CD4-positive, alpha-beta memory T cell (primary cell): ENCODE measurements around the gene UBLCP1. TPM values are rescaled to one million over a fixed set of nuclear protein-coding genes. Genes with fewer than 3 reads are reported as not detected.

Experiments
- CTCF ChIA-PET: fragments of 350-600 bp; sonication (Branson Sonifier 250); formaldehyde crosslinking; loops from one replicate; lab custom pipeline; 2021; ENCODE audit warnings: inconsistent platforms; ENCODE audit not compliant: partially characterized antibody; lab: Charles Lee
- POLR2A ChIA-PET: fragments of 350-600 bp; sonication (Branson Sonifier 250); formaldehyde crosslinking; loops from one replicate; lab custom pipeline; 2021; ENCODE audit not compliant: partially characterized antibody; lab: Charles Lee
- DNase-seq, 5 donors: peaks; one replicate each; pipeline versions ENCODE4 v3.0.0 to v3.0.0-alpha.2; 2020 to 2022; ENCODE audit warnings: mixed read lengths in 1 of 5
- H3K27ac ChIP-seq: one replicate; pipeline ENCODE4 v1.7.0; 2013; ENCODE audit warnings: low read depth, low read length
- H3K27me3 ChIP-seq: 2 replicates; pipeline ENCODE4 v1.7.0; 2013; ENCODE audit warnings: mild to moderate bottlenecking, low read length, moderate library complexity; ENCODE audit not compliant: insufficient read depth
- H3K36me3 ChIP-seq: 2 replicates; pipeline ENCODE4 v1.7.0; 2013; ENCODE audit warnings: mild to moderate bottlenecking, low read length, moderate library complexity; ENCODE audit not compliant: insufficient read depth
- H3K4me1 ChIP-seq: 2 replicates; pipeline ENCODE4 v1.7.0; 2013; ENCODE audit warnings: mild to moderate bottlenecking, low read length, moderate library complexity; ENCODE audit not compliant: insufficient read depth
- H3K4me3 ChIP-seq, 2 donors: one replicate each; pipeline ENCODE4 v1.7.0; 2013; ENCODE audit warnings: low read length in 2 of 2, mild to moderate bottlenecking in 1 of 2
- H3K9me3 ChIP-seq, 2 donors: one replicate each; pipeline ENCODE4 v1.7.0; 2013; ENCODE audit warnings: low read length in 2 of 2, control low read depth in 1 of 2; ENCODE audit not compliant: control insufficient read depth in 1 of 2
- H3K27ac Mint-ChIP-seq, 7 donors: one replicate each; pipeline ENCODE4 v1.8.0; 2020 to 2021; ENCODE audit warnings: mixed read lengths in 7 of 7, mild to moderate bottlenecking in 6 of 7, inconsistent platforms in 3 of 7, moderate library complexity in 3 of 7
- H3K27me3 Mint-ChIP-seq, 2 donors: one replicate each; pipeline ENCODE4 v1.8.0; 2020 to 2021; ENCODE audit warnings: mixed read lengths in 2 of 2
- H3K36me3 Mint-ChIP-seq, 2 donors: one replicate each; pipeline ENCODE4 v1.8.0; 2020 to 2021; ENCODE audit warnings: mixed read lengths in 2 of 2, inconsistent platforms in 1 of 2, mild to moderate bottlenecking in 1 of 2
- H3K4me1 Mint-ChIP-seq, 4 donors: one replicate each; pipeline ENCODE4 v1.8.0; 2020 to 2021; ENCODE audit warnings: mixed read lengths in 4 of 4, mild to moderate bottlenecking in 1 of 4
- H3K4me3 Mint-ChIP-seq, 8 donors: one replicate each; pipeline ENCODE4 v1.8.0; 2020 to 2021; ENCODE audit warnings: mixed read lengths in 8 of 8, mild to moderate bottlenecking in 7 of 8, moderate library complexity in 6 of 8, inconsistent platforms in 3 of 8
- H3K9me3 Mint-ChIP-seq, 8 donors: one replicate each; pipeline ENCODE4 v1.8.0; 2020 to 2021; ENCODE audit warnings: mixed read lengths in 8 of 8, mild to moderate bottlenecking in 5 of 8, inconsistent platforms in 3 of 8, moderate library complexity in 1 of 8
- intact Hi-C: fragments of 100-400 bp; cut with micrococcal nuclease; formaldehyde crosslinking; loops from one replicate; pipeline ENCODE4 v1.15.1; 2023
- polyA plus RNA-seq, 2 donors: library from polyadenylated mRNA; unstranded; fragments of 300-500 nt; fragmentation: Illumina TruSeq; gene quantifications; one replicate each; pipeline ENCODE4 v1.2.3, GENCODE V29; 2021
- total RNA-seq, 2 experiments: library from RNA; stranded (reverse); gene quantifications; one replicate each; pipeline ENCODE4 v1.2.3, GENCODE V29; 2021

The UBLCP1 gene
- total and polyA plus RNA-seq, 4 experiments from 2014 or later = 31.6 to 62.0 (median 42.5) TPM

DNA sequence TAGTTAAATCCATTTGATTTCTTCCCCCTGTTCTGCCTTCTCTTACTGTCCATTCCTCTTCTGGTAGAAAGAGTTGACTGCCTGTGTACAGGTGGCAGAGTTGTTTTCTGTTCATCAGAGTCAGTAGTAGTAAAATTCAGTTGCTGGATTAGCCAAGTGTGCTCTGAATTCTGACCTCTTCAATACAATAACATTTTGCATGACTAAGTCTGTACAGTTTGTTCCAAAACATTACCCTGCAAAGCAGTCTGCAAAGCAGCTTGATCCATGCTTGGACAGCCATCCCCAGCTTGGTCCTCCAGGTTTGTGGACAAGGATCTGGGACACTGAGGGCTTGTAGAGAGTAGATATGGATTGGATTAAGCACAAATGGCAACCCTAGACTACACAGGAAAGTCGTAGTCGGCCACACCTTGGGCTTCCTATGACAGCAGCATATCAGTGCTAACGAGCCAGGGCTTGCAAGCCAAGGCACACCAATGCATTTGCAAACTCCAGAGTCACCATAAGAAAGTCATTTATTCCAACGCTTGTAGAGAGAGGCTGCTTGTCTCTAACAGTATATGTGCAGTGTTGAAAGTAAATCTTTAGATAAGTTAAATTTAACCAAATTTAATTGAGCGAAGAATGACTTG, 42.0 kb downstream of the UBLCP1 start:
- H3K27me3 ChIP-seq = no peaks in the 10 kb centered on the region
- H3K27ac ChIP-seq = no peak overlapping the region
- Mint-ChIP-seq H3K27me3 (peaks cover 4 to 13% of the 10 kb centered on the region in 2 donors), H3K4me1 (no peaks in the 10 kb centered on the region), H3K4me3 (no peak overlapping the region), H3K27ac (no peak overlapping the region), H3K9me3 (peaks cover 0 to 39% (median 24%) of the 10 kb centered on the region in 8 donors), H3K36me3 (peaks cover 3 to 12% of the 10 kb centered on the region in 2 donors)
- intact Hi-C loops = no loop called here
- no peaks in the 10 kb centered on the region for H3K4me1 ChIP-seq
- H3K4me3 ChIP-seq = no peak overlapping the region
- CTCF ChIA-PET = no interaction called here
- DNase-seq = no peak
- no peaks in the 10 kb centered on the region for H3K9me3 ChIP-seq
- no peaks in the 10 kb centered on the region for H3K36me3 ChIP-seq
- POLR2A ChIA-PET = no interaction called here

DNA sequence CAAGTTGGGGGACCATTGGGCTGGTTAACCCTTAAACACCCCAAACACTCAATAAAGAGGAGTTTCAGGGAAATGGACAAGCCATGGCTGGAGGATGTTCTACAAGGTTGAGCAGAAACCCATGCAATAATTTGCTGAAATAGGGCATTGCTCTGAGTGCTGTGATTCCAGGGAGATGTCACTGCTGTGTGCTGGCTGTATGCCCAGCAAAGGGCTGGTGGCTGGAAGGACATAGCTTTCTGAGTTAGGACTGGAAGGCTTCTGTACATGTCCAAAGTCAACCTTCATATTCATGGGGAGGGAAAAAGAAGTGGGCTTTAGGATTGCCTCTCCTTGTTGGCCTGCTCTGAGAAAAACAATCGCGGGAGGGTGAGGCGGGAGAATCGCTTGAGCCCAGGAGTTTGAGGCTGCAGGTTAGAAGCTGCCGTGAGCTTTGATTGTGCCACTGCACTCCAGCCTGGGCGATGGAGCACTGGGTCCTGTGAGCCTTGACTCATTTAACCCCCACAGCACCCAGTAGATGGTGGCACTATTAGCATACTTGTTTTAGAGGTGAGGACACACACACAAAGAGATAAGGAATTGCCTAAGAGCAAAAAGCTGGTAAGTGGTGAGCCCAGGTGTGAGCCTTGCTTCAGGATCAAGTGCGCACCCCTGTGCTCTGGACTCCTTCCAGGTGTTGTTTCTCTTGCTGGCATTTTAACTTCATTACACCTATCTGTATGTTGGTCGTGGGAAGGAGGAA, 46.8 kb downstream of the UBLCP1 start:
- Histone ChIP-seq H3K36me3 (no peaks in the 10 kb centered on the region), H3K4me3 (peak overlapping the region in 1 of 2 donors; percentile 29), H3K4me1 (peaks cover 4% of the 10 kb centered on the region), H3K27me3 (no peaks in the 10 kb centered on the region), H3K9me3 (no peaks in the 10 kb centered on the region), H3K27ac (no peak overlapping the region)
- H3K4me3 Mint-ChIP-seq = peak overlapping the region in 3 of 8 donors; percentile 20 to 61 (median 35)
- peak overlapping the region in 1 of 7 donors; percentile 62 for H3K27ac Mint-ChIP-seq
- H3K36me3 Mint-ChIP-seq = no peaks in the 10 kb centered on the region
- no peak for DNase-seq
- H3K27me3 Mint-ChIP-seq = peaks cover 2 to 16% of the 10 kb centered on the region in 2 donors
- H3K4me1 Mint-ChIP-seq = peaks cover 0 to 4% (median 3%) of the 10 kb centered on the region in 4 donors
- H3K9me3 Mint-ChIP-seq = no peaks in the 10 kb centered on the region
- intact Hi-C loops = no loop called here
- ChIA-PET CTCF (interaction anchor here (1.0 to 2.6 kb wide), 5 partner anchors 10 to 153 kb away, joined by 4 to 15 read pairs (median 6); no protein-coding TSS in a partner anchor), POLR2A (no interaction called here)

DNA sequence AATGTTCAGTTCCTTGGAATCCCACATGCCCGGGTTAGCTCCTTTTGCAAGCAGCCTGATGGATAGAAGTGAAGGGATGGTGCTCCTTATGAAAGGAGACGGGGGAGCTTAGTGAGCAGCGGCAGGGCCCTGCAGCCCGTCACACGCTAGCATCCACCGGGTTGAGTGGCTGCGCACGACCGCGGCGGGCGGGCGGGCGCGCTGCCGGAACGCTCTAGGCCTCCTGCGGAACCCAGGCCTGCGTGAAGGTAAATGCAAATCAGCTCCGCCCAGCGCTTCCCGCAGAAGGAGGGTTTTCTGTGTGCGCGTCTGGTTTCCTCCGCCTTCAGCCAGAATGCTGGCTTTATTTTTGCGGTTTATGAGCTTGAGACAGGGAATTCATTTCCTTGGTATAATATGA, 47.4 kb downstream of the UBLCP1 start:
- no peaks in the 10 kb centered on the region for H3K36me3 Mint-ChIP-seq
- Histone ChIP-seq H3K9me3 (no peaks in the 10 kb centered on the region), H3K4me3 (peak overlapping the region in 1 of 2 donors; percentile 29), H3K36me3 (no peaks in the 10 kb centered on the region), H3K4me1 (peaks cover 4% of the 10 kb centered on the region), H3K27ac (no peak overlapping the region), H3K27me3 (no peaks in the 10 kb centered on the region)
- peaks cover 0 to 4% (median 3%) of the 10 kb centered on the region in 4 donors for H3K4me1 Mint-ChIP-seq
- H3K9me3 Mint-ChIP-seq = no peaks in the 10 kb centered on the region
- peak in 2 of 5 donors; percentile 10 to 22 for DNase-seq
- H3K4me3 Mint-ChIP-seq = peak overlapping the region in 5 of 8 donors; percentile 4 to 67 (median 35)
- intact Hi-C loops = no loop called here
- ChIA-PET POLR2A (no interaction called here), CTCF (interaction anchor here (1.0 to 2.6 kb wide), 6 partner anchors 9 to 154 kb away, joined by 3 to 15 read pairs (median 6); no protein-coding TSS in a partner anchor)
- peaks cover 2 to 16% of the 10 kb centered on the region in 2 donors for H3K27me3 Mint-ChIP-seq
- H3K27ac Mint-ChIP-seq = no peak overlapping the region

DNA sequence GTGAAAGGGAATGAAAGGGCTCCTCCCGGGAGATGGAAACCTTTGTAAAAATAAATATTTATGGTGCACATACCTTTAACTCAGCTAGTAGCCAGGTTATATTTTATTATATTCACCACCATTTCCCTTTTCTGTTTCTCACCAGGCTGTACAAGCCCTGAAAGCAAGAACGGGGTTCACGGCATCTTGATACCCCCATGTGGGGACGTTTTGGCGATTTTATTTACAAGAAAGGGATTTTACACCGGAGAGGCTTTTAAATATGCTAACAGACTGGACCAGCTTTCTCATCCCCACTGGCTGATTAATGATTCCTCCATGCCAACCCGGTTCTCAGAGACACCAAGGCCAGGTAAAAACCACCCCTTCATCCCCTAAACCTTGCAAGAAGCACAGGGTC, 48.0 kb downstream of the UBLCP1 start:
- Mint-ChIP-seq H3K4me1 (peaks cover 0 to 4% (median 3%) of the 10 kb centered on the region in 4 donors), H3K36me3 (no peaks in the 10 kb centered on the region), H3K27me3 (peaks cover 2 to 16% of the 10 kb centered on the region in 2 donors), H3K27ac (peak overlapping the region in 1 of 7 donors; percentile 5), H3K4me3 (peak overlapping the region in 1 of 8 donors; percentile 67), H3K9me3 (no peaks in the 10 kb centered on the region)
- Histone ChIP-seq H3K36me3 (no peaks in the 10 kb centered on the region), H3K4me1 (peaks cover 4% of the 10 kb centered on the region), H3K27ac (no peak overlapping the region), H3K9me3 (no peaks in the 10 kb centered on the region), H3K27me3 (no peaks in the 10 kb centered on the region), H3K4me3 (no peak overlapping the region)
- CTCF ChIA-PET = interaction anchor here (0.8 to 2.6 kb wide), 5 partner anchors 9 to 155 kb away, joined by 3 to 15 read pairs (median 4); no protein-coding TSS in a partner anchor
- POLR2A ChIA-PET = no interaction called here
- intact Hi-C loops = no loop called here
- DNase-seq = no peak

DNA sequence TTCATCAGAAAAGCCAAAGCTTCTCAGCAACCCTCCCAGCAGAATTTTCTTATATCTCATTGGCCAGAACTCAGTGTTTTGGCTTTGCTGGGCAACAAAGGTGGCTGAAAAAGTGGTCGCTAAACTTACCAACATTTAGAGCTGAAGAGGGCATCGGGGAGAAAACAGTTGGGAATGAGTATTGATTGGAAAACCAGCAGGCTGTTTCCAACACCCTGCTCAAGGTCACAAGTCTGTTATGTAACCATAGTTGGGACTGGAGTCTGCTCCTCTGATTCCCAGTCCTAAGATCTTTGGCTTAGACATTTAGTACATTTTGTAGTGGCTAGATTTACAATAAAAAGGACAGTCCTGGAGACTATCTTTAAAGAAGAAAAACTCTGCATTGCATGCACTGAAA, 50.1 kb downstream of the UBLCP1 start:
- no peak for DNase-seq
- no peak overlapping the region for H3K4me3 ChIP-seq
- peaks cover 0 to 4% (median 3%) of the 10 kb centered on the region in 4 donors for H3K4me1 Mint-ChIP-seq
- CTCF ChIA-PET = interaction anchor here (1.3 kb wide), 1 partner anchor 156 kb away, joined by 5 read pairs; no protein-coding TSS in a partner anchor
- no peaks in the 10 kb centered on the region for H3K27me3 ChIP-seq
- H3K9me3 ChIP-seq = no peaks in the 10 kb centered on the region
- no peaks in the 10 kb centered on the region for H3K9me3 Mint-ChIP-seq
- POLR2A ChIA-PET = no interaction called here
- intact Hi-C loops = no loop called here
- no peak overlapping the region for H3K27ac Mint-ChIP-seq
- H3K36me3 ChIP-seq = no peaks in the 10 kb centered on the region
- no peaks in the 10 kb centered on the region for H3K36me3 Mint-ChIP-seq
- H3K4me1 ChIP-seq = peaks cover 4% of the 10 kb centered on the region
- peaks cover 0 to 19% of the 10 kb centered on the region in 2 donors for H3K27me3 Mint-ChIP-seq
- H3K4me3 Mint-ChIP-seq = no peak overlapping the region
- no peak overlapping the region for H3K27ac ChIP-seq

DNA sequence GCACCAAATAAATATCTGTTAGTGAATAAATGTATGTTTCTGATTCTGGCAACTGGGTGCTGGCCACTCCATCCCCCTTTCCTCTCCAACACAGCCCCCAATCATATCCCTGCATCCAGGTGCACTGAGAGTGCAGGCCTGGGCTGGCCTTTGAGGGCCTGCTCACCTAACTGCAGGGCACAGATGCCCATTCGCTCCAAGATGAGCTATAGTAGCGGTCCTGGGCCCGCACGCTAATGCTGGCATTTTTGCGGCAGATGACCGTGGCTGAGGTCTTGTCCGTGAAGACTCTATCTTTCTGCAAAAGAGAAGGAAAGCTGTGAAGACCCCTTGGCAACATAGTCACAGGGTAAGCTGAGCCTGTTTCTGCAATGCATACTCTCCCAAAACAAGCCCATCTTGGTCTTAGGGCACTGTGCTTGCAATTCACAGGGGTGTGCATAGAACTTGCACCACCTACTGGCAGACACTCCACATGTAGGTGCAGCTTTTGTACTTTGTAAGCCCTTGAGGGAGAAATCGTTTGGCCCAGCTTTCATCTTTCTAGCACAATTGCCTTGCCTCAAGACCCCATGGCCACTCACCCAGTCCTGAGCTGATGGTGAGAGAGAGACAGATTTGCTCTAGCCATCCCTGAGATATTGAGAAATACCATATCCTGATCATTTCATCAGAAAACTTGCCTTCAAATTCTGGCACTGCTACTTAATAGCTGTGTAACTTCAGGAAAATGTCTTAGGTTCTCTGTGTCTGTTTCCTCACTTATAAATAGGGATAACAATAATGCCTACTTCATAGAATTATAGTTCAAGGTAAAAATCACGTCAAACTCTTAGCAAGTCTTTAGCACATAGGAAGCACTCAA, 53.7 kb downstream of the UBLCP1 start:
- intact Hi-C loops = loop anchor here (1.0 kb wide), 1 partner anchor 160 kb away; no protein-coding TSS in a partner anchor
- Mint-ChIP-seq H3K9me3 (no peaks in the 10 kb centered on the region), H3K27me3 (peaks cover 1 to 9% of the 10 kb centered on the region in 2 donors), H3K27ac (peak overlapping the region in 1 of 7 donors; percentile 81), H3K4me1 (no peaks in the 10 kb centered on the region), H3K4me3 (no peak overlapping the region), H3K36me3 (no peaks in the 10 kb centered on the region)
- Histone ChIP-seq H3K27me3 (no peaks in the 10 kb centered on the region), H3K4me1 (no peaks in the 10 kb centered on the region), H3K27ac (no peak overlapping the region), H3K9me3 (no peaks in the 10 kb centered on the region), H3K4me3 (no peak overlapping the region), H3K36me3 (no peaks in the 10 kb centered on the region)
- ChIA-PET CTCF (interaction anchor here (0.5 to 7.9 kb wide), 30 partner anchors 9 to 677 kb away, joined by 3 to 175 read pairs (median 3); no protein-coding TSS in a partner anchor), POLR2A (interaction anchor here (0.5 to 1.5 kb wide), 6 partner anchors 50 to 160 kb away, joined by 3 to 6 read pairs (median 3); no protein-coding TSS in a partner anchor)
- DNase-seq = peak in 4 of 5 donors; percentile 22 to 33 (median 29)
